K562 (cell line): ENCODE data around the gene ZBTB18.

Source experiments
- CBX5 ChIP-seq: IDR thresholded peaks from 2 replicates; pipeline ENCODE4 v1.6.1; 2014; ENCODE audit warnings: low read depth, borderline replicate concordance
- KLF6 ChIP-seq: fragments of 250-450 bp; sonication (Bioruptor Pico); IDR thresholded peaks from 2 replicates; pipeline ENCODE4 v1.4.0; 2020; ENCODE audit warnings: mild to moderate bottlenecking, moderate library complexity, borderline replicate concordance
- ZZZ3 ChIP-seq: fragments of 450-650 bp; IDR thresholded peaks from 2 replicates; pipeline ENCODE4 v1.6.1; 2016; ENCODE audit warnings: antibody characterized with exemption, mild to moderate bottlenecking, moderate library complexity

- TF ChIP-seq ZZZ3 (no peak), KLF6 (CRISPR knock-in tag) (no peak), CBX5 (no peak)
These were observed 49.8 kb downstream of the ZBTB18 start for GRCh38 chr1:244100704-244101453.
